GM12878 (cell line): ENCODE data around the gene ITGA11. TPM values are rescaled to one million over a fixed set of nuclear protein-coding genes. Genes with fewer than 3 reads are reported as not detected.

Experiments
- ATAC-seq: fragments of 200-7000 bp; cut with Tn5 transposase; 3 replicates; pipeline ENCODE4 v1.9.1; 2020; ENCODE audit warnings: mild to moderate bottlenecking, moderate library complexity
- BruUV-seq: library from RNA; stranded (reverse); fragments of 400-500 nt; replicated peaks from 2 replicates; lab custom pipeline; 2021; lab: Mats Ljungman, UMichigan
- CTCF ChIA-PET: fragments of 300-600 bp; sonication (Branson Sonifier 250); formaldehyde crosslinking; extraction: SDS; loops from one replicate; lab custom pipeline; 2021; ENCODE audit warnings: inconsistent platforms; lab: Yijun Ruan, JAX
- POLR2A ChIA-PET: fragments of 350-600 bp; formaldehyde crosslinking; extraction: SDS; loops from one replicate; lab custom pipeline; 2021; ENCODE audit warnings: inconsistent platforms; lab: Charles Lee
- RAD21 ChIA-PET: fragments of 300-600 bp; sonication (Branson Sonifier 250); formaldehyde crosslinking; loops from one replicate; lab custom pipeline; 2023; ENCODE audit warnings: antibody characterized with exemption; ENCODE audit not compliant: unreplicated experiment; lab: Charles Lee
- SMC1A ChIA-PET: fragments of 300-600 bp; sonication (Branson Sonifier 250); formaldehyde crosslinking; loops from one replicate; lab custom pipeline; 2023; ENCODE audit not compliant: unreplicated experiment, uncharacterized antibody; lab: Charles Lee
- DNase-seq: peaks from one replicate; pipeline ENCODE4 v3.0.0-alpha.2; 2011; ENCODE audit warnings: low read depth, low spot score
- FAIRE-seq: peaks from 3 replicates; lab custom pipeline; 2011; peaks lifted over from hg19 to GRCh38; lab: Jason Lieb, UNC
- H2AFZ ChIP-seq: 2 replicates; pipeline ENCODE4 v1.6.0; 2011; ENCODE audit warnings: low read depth, low read length, control low read depth; ENCODE audit not compliant: control insufficient read depth
- H3K27ac ChIP-seq: 2 replicates; pipeline ENCODE4 v1.5.1; 2011; ENCODE audit warnings: control low read depth; ENCODE audit not compliant: control insufficient read depth, insufficient read depth
- H3K27me3 ChIP-seq, 2 experiments: replicated peaks in 1 of 2; 2 replicates each; pipeline versions ENCODE4 v1.6.0 to v1.6.1; 2011; ENCODE audit warnings: low read length in 1 of 2; ENCODE audit not compliant: control insufficient read depth in 2 of 2, insufficient read depth in 2 of 2
- H3K36me3 ChIP-seq, 2 experiments: 2 replicates each; pipeline ENCODE4 v1.5.1; 2011; ENCODE audit warnings: low read length in 1 of 2; ENCODE audit not compliant: control insufficient read depth in 2 of 2, insufficient read depth in 2 of 2
- H3K4me1 ChIP-seq: 2 replicates; pipeline ENCODE4 v1.6.1; 2011; ENCODE audit warnings: mild to moderate bottlenecking, low read length, moderate library complexity, mixed read lengths; ENCODE audit not compliant: control insufficient read depth, insufficient read depth
- H3K4me2 ChIP-seq: 2 replicates; pipeline ENCODE4 v1.6.0; 2011; ENCODE audit warnings: control low read depth; ENCODE audit not compliant: control insufficient read depth, insufficient read depth
- H3K4me3 ChIP-seq: fragments of 200-600 bp; sonication (generic); 2 replicates; pipeline ENCODE4 v1.5.1; 2016
- H3K79me2 ChIP-seq: 2 replicates; pipeline ENCODE4 v1.6.0; 2011; ENCODE audit warnings: low read length; ENCODE audit not compliant: control insufficient read depth, insufficient read depth
- H3K9ac ChIP-seq: 2 replicates; pipeline ENCODE4 v1.8.0; 2011; ENCODE audit warnings: low read length, control low read depth, mixed read lengths; ENCODE audit not compliant: control insufficient read depth, insufficient read depth
- H3K9me3 ChIP-seq: replicated peaks from 3 replicates; pipeline ENCODE4 v1.5.1; 2011; ENCODE audit warnings: mild to moderate bottlenecking, low read length; ENCODE audit not compliant: control insufficient read depth, insufficient read depth
- H4K20me1 ChIP-seq: 2 replicates; pipeline ENCODE4 v1.6.0; 2011; ENCODE audit not compliant: control insufficient read depth, insufficient read depth
- HSF1 ChIP-seq: fragments of 150-350 bp; IDR thresholded peaks from 2 replicates; pipeline ENCODE4 v1.6.1; 2014; ENCODE audit warnings: mild to moderate bottlenecking, low read depth, low read length
- IKZF1 ChIP-seq: fragments of 450-650 bp; conservative IDR thresholded peaks from 2 replicates; pipeline ENCODE4 v1.6.1; 2017; ENCODE audit warnings: antibody characterized with exemption, mild to moderate bottlenecking
- IRF4 ChIP-seq: IDR thresholded peaks from 2 replicates; pipeline ENCODE4 v1.6.1; 2011; ENCODE audit warnings: low read depth, low read length
- KLF5 ChIP-seq: fragments of 450-650 bp; IDR thresholded peaks from 2 replicates; pipeline ENCODE4 v1.6.1; 2014; ENCODE audit warnings: mild to moderate bottlenecking; ENCODE audit not compliant: partially characterized antibody
- MTA3 ChIP-seq: IDR thresholded peaks from 2 replicates; pipeline ENCODE4 v1.6.1; 2012; ENCODE audit warnings: low read length, inconsistent platforms, borderline replicate concordance
- SRF ChIP-seq, 2 experiments: IDR thresholded peaks; 2 replicates each; pipeline ENCODE4 v1.6.1; 2011; ENCODE audit warnings: low read depth in 2 of 2, low read length in 2 of 2, mild to moderate bottlenecking in 1 of 2, moderate library complexity in 1 of 2
- STAT1 ChIP-seq: fragments of 450-650 bp; conservative IDR thresholded peaks from 2 replicates; pipeline ENCODE4 v1.6.1; 2014; ENCODE audit warnings: antibody characterized with exemption, mild to moderate bottlenecking
- TCF3 ChIP-seq: IDR thresholded peaks from 2 replicates; pipeline ENCODE4 v1.6.1; 2012; ENCODE audit warnings: low read depth, mild to moderate bottlenecking, low read length, borderline replicate concordance; ENCODE audit not compliant: insufficient read depth
- WGBS: methylation state at CpG from one replicate; pipeline ENCODE4 v1.1.6; 2016; ENCODE audit warnings: low lambda C conversion rate; ENCODE audit not compliant: insufficient replicate concordance, insufficient coverage; ENCODE audit errors: missing lambda C conversion rate; 5-methylcytosine and 5-hydroxymethylcytosine counted together
- in situ Hi-C: fragments of 300-500 bp; cut with MboI; formaldehyde crosslinking; loops from 9 replicates; pipeline ENCODE4 v1.14.3; 2018; ENCODE audit warnings: mixed read lengths
- intact Hi-C: fragments of 100-400 bp; cut with micrococcal nuclease; formaldehyde crosslinking; loops from one replicate; pipeline ENCODE4 v1.14.2; 2022; ENCODE audit not compliant: unreplicated experiment
- polyA plus RNA-seq, 11 experiments: library from polyadenylated mRNA; depleted of rRNA in 4 of 11; unstranded in 6 of 11; stranded (reverse) in 5 of 11; fragments of >200 nt; fragmentation: Nextera tagmentation in 4 of 11; fragmentation: Illumina TruSeq in 1 of 11; extraction: Ambion mirVana in 4 of 11; extraction: Trizol in 1 of 11; gene quantifications; 1 replicate in 1 of 11; 2 replicates in 10 of 11; pipeline versions ENCODE4 v1.2.1 to v1.2.3, GENCODE V29; 2011 to 2016; ENCODE audit warnings: inconsistent platforms in 2 of 11, missing spikeins in 2 of 11, low read depth in 1 of 11
- total RNA-seq, 4 experiments: library from RNA; depleted of rRNA in 3 of 4; stranded (reverse); fragments of >200 nt in 3 of 4; fragmentation: Illumina TruSeq in 1 of 4; extraction: Trizol in 1 of 4; gene quantifications; 2 replicates each; pipeline versions ENCODE4 v1.2.1 to v1.2.3, GENCODE V29; 2013 to 2021
- TF ChIP-seq, protein P1 (sequence below): fragments of 450-650 bp; conservative IDR thresholded peaks from 2 replicates; pipeline ENCODE4 v1.6.1; 2017; ENCODE audit warnings: mild to moderate bottlenecking, moderate library complexity

The ITGA11 gene
- total and polyA plus RNA-seq, 10 of the 15 experiments (the other 5 are each of a cell fraction or from before 2014, with no cell fraction given) = under 0.01 to 0.36 (median 0.13) TPM; not detected in 1

- FAIRE-seq (no peak), DNase-seq (no peak), ATAC-seq (peak; percentile 24; the same call in 2 of the 3 replicates)
- H3K4me3 ChIP-seq = no peak overlapping the region
- H3K4me1 ChIP-seq = no peaks in the 10 kb centered on the region
- H3K9me3 ChIP-seq = no peaks in the 10 kb centered on the region
- RAD21 ChIA-PET = no interaction called here
- H3K9ac ChIP-seq = no peak overlapping the region
- intact Hi-C loops = no loop called here
- H3K27ac ChIP-seq = no peak overlapping the region
- WGBS = 23% methylated on average over 6 of the region's 6 CpGs
- no peaks in the 10 kb centered on the region for H3K79me2 ChIP-seq
- SMC1A ChIA-PET = no interaction called here
- CTCF ChIA-PET = interaction anchor here (1.2 kb wide), 1 partner anchor 109 kb away, joined by 4 read pairs; no protein-coding TSS in a partner anchor
- POLR2A ChIA-PET = no interaction called here
- BruUV-seq = no TSS peak
- H2AFZ ChIP-seq = no peak overlapping the region
- TF ChIP-seq STAT1 = no peak
- no peak for TF ChIP-seq KLF5
- no peak for TF ChIP-seq SRF (IDR thresholded peaks at IDR 0.05; ENCODE audit: low read depth in 2 of 2, low read length in 2 of 2)
- no peak for TF ChIP-seq MTA3
- TF ChIP-seq IRF4 = no peak
- TF ChIP-seq, protein P1, sequence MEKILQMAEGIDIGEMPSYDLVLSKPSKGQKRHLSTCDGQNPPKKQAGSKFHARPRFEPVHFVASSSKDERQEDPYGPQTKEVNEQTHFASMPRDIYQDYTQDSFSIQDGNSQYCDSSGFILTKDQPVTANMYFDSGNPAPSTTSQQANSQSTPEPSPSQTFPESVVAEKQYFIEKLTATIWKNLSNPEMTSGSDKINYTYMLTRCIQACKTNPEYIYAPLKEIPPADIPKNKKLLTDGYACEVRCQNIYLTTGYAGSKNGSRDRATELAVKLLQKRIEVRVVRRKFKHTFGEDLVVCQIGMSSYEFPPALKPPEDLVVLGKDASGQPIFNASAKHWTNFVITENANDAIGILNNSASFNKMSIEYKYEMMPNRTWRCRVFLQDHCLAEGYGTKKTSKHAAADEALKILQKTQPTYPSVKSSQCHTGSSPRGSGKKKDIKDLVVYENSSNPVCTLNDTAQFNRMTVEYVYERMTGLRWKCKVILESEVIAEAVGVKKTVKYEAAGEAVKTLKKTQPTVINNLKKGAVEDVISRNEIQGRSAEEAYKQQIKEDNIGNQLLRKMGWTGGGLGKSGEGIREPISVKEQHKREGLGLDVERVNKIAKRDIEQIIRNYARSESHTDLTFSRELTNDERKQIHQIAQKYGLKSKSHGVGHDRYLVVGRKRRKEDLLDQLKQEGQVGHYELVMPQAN = no peak
- TF ChIP-seq TCF3 = no peak
- TF ChIP-seq HSF1 = no peak
- no peak for TF ChIP-seq IKZF1
- H3K36me3 ChIP-seq = no peaks in the 10 kb centered on the region
- H4K20me1 ChIP-seq = no peaks in the 10 kb centered on the region
- in situ Hi-C loops = no loop called here
- no peaks in the 10 kb centered on the region for H3K27me3 ChIP-seq
- no peak overlapping the region for H3K4me2 ChIP-seq
Observed at GRCh38 chr15:68415501-68416157, 16.3 kb downstream of the ITGA11 start.
